HL-60 (cell line): ENCODE measurements around the gene MEGF10.

Source experiments
- POLR2AphosphoS5 ChIP-seq: IDR thresholded peaks from 2 replicates; pipeline ENCODE4 v1.6.1; 2012; ENCODE audit warnings: low read depth
- SPI1 ChIP-seq: IDR thresholded peaks from 2 replicates; pipeline ENCODE4 v1.6.1; 2012; ENCODE audit warnings: low read depth, mild to moderate bottlenecking, borderline replicate concordance
- TF ChIP-seq, protein P1 (sequence below): IDR thresholded peaks from one replicate; pipeline ENCODE4 v1.5.1; 2011; ENCODE audit warnings: low read length, control low read depth, inconsistent platforms; ENCODE audit not compliant: insufficient read depth
- TF ChIP-seq, protein P2 (sequence below): IDR thresholded peaks from 2 replicates; pipeline ENCODE4 v1.6.1; 2012; ENCODE audit warnings: low read depth; ENCODE audit not compliant: insufficient replicate concordance

DNA sequence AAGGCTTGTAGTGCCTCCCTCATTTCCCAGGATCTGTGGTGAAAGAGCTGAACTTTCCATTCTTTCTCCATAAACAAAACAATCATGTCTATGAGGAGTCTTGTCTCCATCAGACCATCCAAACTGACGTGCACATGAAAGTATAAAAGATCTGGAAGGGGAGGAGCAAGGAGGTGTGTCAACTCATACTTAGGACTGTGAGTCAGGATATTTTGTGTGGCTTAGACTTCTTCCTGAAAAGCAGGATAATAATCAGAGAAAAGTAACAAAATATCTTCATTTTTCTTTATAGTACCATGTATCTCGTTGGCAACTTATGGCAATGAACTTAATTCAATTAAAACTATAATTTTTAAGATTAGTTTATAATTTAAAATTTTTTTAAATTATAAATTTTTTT lies 130.9 kb downstream of the MEGF10 start:
- TF ChIP-seq, protein P1, sequence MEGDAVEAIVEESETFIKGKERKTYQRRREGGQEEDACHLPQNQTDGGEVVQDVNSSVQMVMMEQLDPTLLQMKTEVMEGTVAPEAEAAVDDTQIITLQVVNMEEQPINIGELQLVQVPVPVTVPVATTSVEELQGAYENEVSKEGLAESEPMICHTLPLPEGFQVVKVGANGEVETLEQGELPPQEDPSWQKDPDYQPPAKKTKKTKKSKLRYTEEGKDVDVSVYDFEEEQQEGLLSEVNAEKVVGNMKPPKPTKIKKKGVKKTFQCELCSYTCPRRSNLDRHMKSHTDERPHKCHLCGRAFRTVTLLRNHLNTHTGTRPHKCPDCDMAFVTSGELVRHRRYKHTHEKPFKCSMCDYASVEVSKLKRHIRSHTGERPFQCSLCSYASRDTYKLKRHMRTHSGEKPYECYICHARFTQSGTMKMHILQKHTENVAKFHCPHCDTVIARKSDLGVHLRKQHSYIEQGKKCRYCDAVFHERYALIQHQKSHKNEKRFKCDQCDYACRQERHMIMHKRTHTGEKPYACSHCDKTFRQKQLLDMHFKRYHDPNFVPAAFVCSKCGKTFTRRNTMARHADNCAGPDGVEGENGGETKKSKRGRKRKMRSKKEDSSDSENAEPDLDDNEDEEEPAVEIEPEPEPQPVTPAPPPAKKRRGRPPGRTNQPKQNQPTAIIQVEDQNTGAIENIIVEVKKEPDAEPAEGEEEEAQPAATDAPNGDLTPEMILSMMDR: no peak
- TF ChIP-seq SPI1: no peak
- TF ChIP-seq, protein P2, sequence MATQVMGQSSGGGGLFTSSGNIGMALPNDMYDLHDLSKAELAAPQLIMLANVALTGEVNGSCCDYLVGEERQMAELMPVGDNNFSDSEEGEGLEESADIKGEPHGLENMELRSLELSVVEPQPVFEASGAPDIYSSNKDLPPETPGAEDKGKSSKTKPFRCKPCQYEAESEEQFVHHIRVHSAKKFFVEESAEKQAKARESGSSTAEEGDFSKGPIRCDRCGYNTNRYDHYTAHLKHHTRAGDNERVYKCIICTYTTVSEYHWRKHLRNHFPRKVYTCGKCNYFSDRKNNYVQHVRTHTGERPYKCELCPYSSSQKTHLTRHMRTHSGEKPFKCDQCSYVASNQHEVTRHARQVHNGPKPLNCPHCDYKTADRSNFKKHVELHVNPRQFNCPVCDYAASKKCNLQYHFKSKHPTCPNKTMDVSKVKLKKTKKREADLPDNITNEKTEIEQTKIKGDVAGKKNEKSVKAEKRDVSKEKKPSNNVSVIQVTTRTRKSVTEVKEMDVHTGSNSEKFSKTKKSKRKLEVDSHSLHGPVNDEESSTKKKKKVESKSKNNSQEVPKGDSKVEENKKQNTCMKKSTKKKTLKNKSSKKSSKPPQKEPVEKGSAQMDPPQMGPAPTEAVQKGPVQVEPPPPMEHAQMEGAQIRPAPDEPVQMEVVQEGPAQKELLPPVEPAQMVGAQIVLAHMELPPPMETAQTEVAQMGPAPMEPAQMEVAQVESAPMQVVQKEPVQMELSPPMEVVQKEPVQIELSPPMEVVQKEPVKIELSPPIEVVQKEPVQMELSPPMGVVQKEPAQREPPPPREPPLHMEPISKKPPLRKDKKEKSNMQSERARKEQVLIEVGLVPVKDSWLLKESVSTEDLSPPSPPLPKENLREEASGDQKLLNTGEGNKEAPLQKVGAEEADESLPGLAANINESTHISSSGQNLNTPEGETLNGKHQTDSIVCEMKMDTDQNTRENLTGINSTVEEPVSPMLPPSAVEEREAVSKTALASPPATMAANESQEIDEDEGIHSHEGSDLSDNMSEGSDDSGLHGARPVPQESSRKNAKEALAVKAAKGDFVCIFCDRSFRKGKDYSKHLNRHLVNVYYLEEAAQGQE: no peak
- TF ChIP-seq POLR2AphosphoS5: no peak
